AG10803 (cell line): Measurements from ENCODE around the gene TIAM1.
A peak's percentile ranks its signal among the peaks of the same experiment; 100 is the strongest.

Experiments
- DNase-seq: peaks from one replicate; pipeline ENCODE4 v3.0.0; 2010; ENCODE audit warnings: low read depth
- H3K4me3 ChIP-seq: 2 replicates; pipeline ENCODE4 v1.5.1; 2011; ENCODE audit warnings: mild to moderate bottlenecking, low read length, control low read depth
- CTCF ChIP-seq: conservative IDR thresholded peaks from 2 replicates; pipeline ENCODE4 v1.5.1; 2011; ENCODE audit warnings: mild to moderate bottlenecking, low read length, control low read depth, inconsistent platforms

Gene TIAM1

GRCh38 chr21:31103571-31104265 is 240.3 kb downstream of the TIAM1 start:
- no peak for TF ChIP-seq CTCF
- DNase-seq, result no peak
- no peak overlapping the region for H3K4me3 ChIP-seq

GRCh38 chr21:31103163-31103562 is 240.9 kb downstream of the TIAM1 start:
- no peak for DNase-seq
- no peak for TF ChIP-seq CTCF
- no peak overlapping the region for H3K4me3 ChIP-seq

GRCh38 chr21:31099122-31099521 is 244.9 kb downstream of the TIAM1 start:
- no peak for TF ChIP-seq CTCF
- no peak overlapping the region for H3K4me3 ChIP-seq
- DNase-seq, result no peak

- no peak overlapping the region for H3K4me3 ChIP-seq
- DNase-seq, result peak; percentile 43
- peak; percentile 82 for TF ChIP-seq CTCF
Measured at GRCh38 chr21:31098576-31099005, 245.5 kb downstream of the TIAM1 start.

GRCh38 chr21:31092832-31093625 is 251.0 kb downstream of the TIAM1 start:
- DNase-seq, result no peak
- no peak overlapping the region for H3K4me3 ChIP-seq
- no peak for TF ChIP-seq CTCF

GRCh38 chr21:31090376-31090775 is 253.7 kb downstream of the TIAM1 start:
- no peak for TF ChIP-seq CTCF
- no peak overlapping the region for H3K4me3 ChIP-seq
- no peak for DNase-seq

GRCh38 chr21:31088474-31088751 is 255.6 kb downstream of the TIAM1 start:
- DNase-seq, result no peak
- no peak for TF ChIP-seq CTCF
- H3K4me3 ChIP-seq, result no peak overlapping the region
